NOMO-1 (cell line): ENCODE data around the gene OS9.
A peak's percentile ranks its signal among the peaks of the same experiment; 100 is the strongest.

Experiments used
- DNase-seq, 2 experiments: peaks; one replicate each; lab custom pipeline; 2025; ENCODE audit not compliant: unreplicated experiment in 2 of 2; lab: John Stamatoyannopoulos, UW

The OS9 gene

GRCh38 chr12:57751432-57751787, 57.5 kb downstream of the OS9 start:
- no peak for DNase-seq

GRCh38 chr12:57751788-57752667, 58.1 kb downstream of the OS9 start, which contains the start of gene CDK4:
Gene CDK4, minus strand, starts transcription at chr12:57752310. Its CDS starts 593 bp downstream, at chr12:57751717.
- peak; percentile 99 for DNase-seq

GRCh38 chr12:57752668-57753000, 58.7 kb downstream of the OS9 start:
- DNase-seq, result no peak

GRCh38 chr12:57753756-57754337, 59.9 kb downstream of the OS9 start:
- no peak for DNase-seq

- DNase-seq, result peak; percentile 36 to 57
Observed at GRCh38 chr12:57754411-57755193, 60.7 kb downstream of the OS9 start, which contains the start of gene MARCHF9. Gene MARCHF9, plus strand, starts transcription at chr12:57755103. Its CDS starts 426 bp downstream, at chr12:57755529.

- no peak for DNase-seq
Observed at GRCh38 chr12:57755194-57755453, 61.2 kb downstream of the OS9 start.

GRCh38 chr12:57755454-57756372, 61.8 kb downstream of the OS9 start:
- peak in 1 of 2 experiments; percentile 58 for DNase-seq

GRCh38 chr12:57756406-57757341, 62.7 kb downstream of the OS9 start:
- DNase-seq, result peak; percentile 42 to 58

GRCh38 chr12:57757771-57758170, 63.8 kb downstream of the OS9 start:
- no peak for DNase-seq

GRCh38 chr12:57758552-57759359, 64.8 kb downstream of the OS9 start:
- no peak for DNase-seq

- DNase-seq, result peak in 1 of 2 experiments; percentile 28
Observed at GRCh38 chr12:57759360-57759980, 65.5 kb downstream of the OS9 start.

GRCh38 chr12:57760347-57760982, 66.5 kb downstream of the OS9 start:
- no peak for DNase-seq

GRCh38 chr12:57761391-57761998, 67.6 kb downstream of the OS9 start:
- no peak for DNase-seq

GRCh38 chr12:57762463-57762862, 68.5 kb downstream of the OS9 start:
- DNase-seq, result no peak

- DNase-seq, result no peak
Observed at GRCh38 chr12:57763881-57764661, 70.1 kb downstream of the OS9 start.

- DNase-seq, result no peak
Observed at GRCh38 chr12:57764662-57765002, 70.7 kb downstream of the OS9 start.
